Stimulated activated CD4-positive, alpha-beta T cell treated with anti-CD3 and anti-CD28 coated beads, Interleukin-1b, Interleukin-23, amount 100 ng/mL, for 4 hours (primary cell): Measurements from ENCODE around the gene RECK.

Experiments used
- DNase-seq, 2 donors: peaks; one replicate each; pipeline ENCODE4 v3.0.0-alpha.2; 2020; ENCODE audit warnings: low read depth in 2 of 2

The RECK gene

GRCh38 chr9:36138496-36138895 lies 101.8 kb downstream of the RECK start:
- DNase-seq, result no peak

- DNase-seq, result no peak
Measured at GRCh38 chr9:36138901-36139300, 102.2 kb downstream of the RECK start.

- DNase-seq, result no peak
Measured at GRCh38 chr9:36140086-36141084, 103.7 kb downstream of the RECK start.

GRCh38 chr9:36141288-36141687 lies 104.6 kb downstream of the RECK start:
- DNase-seq, result no peak

GRCh38 chr9:36141761-36142160 lies 105.0 kb downstream of the RECK start:
- DNase-seq, result no peak

- no peak for DNase-seq
Measured at GRCh38 chr9:36142510-36143244, 106.0 kb downstream of the RECK start.

GRCh38 chr9:36143245-36143641 lies 106.5 kb downstream of the RECK start:
- DNase-seq, result no peak

- DNase-seq, result no peak
Measured at GRCh38 chr9:36144309-36145232, 107.9 kb downstream of the RECK start.

- no peak for DNase-seq
Measured at GRCh38 chr9:36145970-36146369, 109.3 kb downstream of the RECK start.

- no peak for DNase-seq
Measured at GRCh38 chr9:36146651-36147050, 109.9 kb downstream of the RECK start.

GRCh38 chr9:36147441-36148175 lies 110.9 kb downstream of the RECK start:
- DNase-seq, result no peak

GRCh38 chr9:36148311-36149051 lies 111.8 kb downstream of the RECK start:
- peak; percentile 41 to 49 for DNase-seq

- no peak for DNase-seq
Measured at GRCh38 chr9:36149197-36149596, 112.5 kb downstream of the RECK start.

GRCh38 chr9:36150574-36151315 lies 114.0 kb downstream of the RECK start:
- DNase-seq, result no peak

GRCh38 chr9:36151316-36152210 lies 114.8 kb downstream of the RECK start:
- peak; percentile 65 to 79 for DNase-seq

- no peak for DNase-seq
Measured at GRCh38 chr9:36152741-36153438, 116.2 kb downstream of the RECK start.

- no peak for DNase-seq
Measured at GRCh38 chr9:36153746-36154145, 117.0 kb downstream of the RECK start.
